Measurements from ENCODE around the gene SOX5. TPM values are rescaled to one million over a fixed set of nuclear protein-coding genes. Genes with fewer than 3 reads are reported as not detected.

SOX5 gene
- total and polyA plus RNA-seq, 7 donors: 0.23 to 16.3 (median 9.4) TPM

GRCh38 chr12:23587833-23588559 is 361.5 kb downstream of the SOX5 start:
- intact Hi-C loops (cut with DNase I): no loop called here
- no peaks in the 10 kb centered on the region for H3K36me3 ChIP-seq
- TF ChIP-seq POLR2A (IDR thresholded peaks at IDR 0.05) (no peak), EP300 (IDR thresholded peaks at IDR 0.05) (no peak), POLR2AphosphoS5 (IDR thresholded peaks at IDR 0.05) (no peak), CTCF (IDR thresholded peaks at IDR 0.05) (no peak)
- H3K9me3 ChIP-seq: no peaks in the 10 kb centered on the region
- H3K27me3 ChIP-seq: no peaks in the 10 kb centered on the region
- no peak for DNase-seq
- 77 to 80% methylated on average over 4 of the region's 4 CpGs for WGBS, 2 donors
- no peaks in the 10 kb centered on the region for H3K4me1 ChIP-seq
- no peak overlapping the region for H3K4me3 ChIP-seq
- no peak overlapping the region for H3K27ac ChIP-seq

- 81 to 85% methylated on average over 11 of the region's 11 CpGs for WGBS, 2 donors
- TF ChIP-seq EP300 (IDR thresholded peaks at IDR 0.05) (no peak), POLR2A (IDR thresholded peaks at IDR 0.05) (no peak), POLR2AphosphoS5 (IDR thresholded peaks at IDR 0.05) (no peak), CTCF (IDR thresholded peaks at IDR 0.05) (no peak)
- intact Hi-C loops (cut with DNase I): no loop called here
- Histone ChIP-seq H3K27ac (no peak overlapping the region), H3K9me3 (no peaks in the 10 kb centered on the region), H3K36me3 (no peaks in the 10 kb centered on the region), H3K4me1 (no peaks in the 10 kb centered on the region), H3K4me3 (no peak overlapping the region), H3K27me3 (no peaks in the 10 kb centered on the region)
- DNase-seq: no peak
Measured at GRCh38 chr12:23585782-23586163, 363.7 kb downstream of the SOX5 start.

- 92 to 96% methylated on average over 2 of the region's 2 CpGs for WGBS, 2 donors
- intact Hi-C loops (cut with DNase I): no loop called here
- no peak overlapping the region for H3K27ac ChIP-seq
Measured at GRCh38 chr12:23585156-23585781, 364.2 kb downstream of the SOX5 start.

GRCh38 chr12:23581913-23582312 is 367.6 kb downstream of the SOX5 start:
- no peaks in the 10 kb centered on the region for H3K9me3 ChIP-seq
- no peaks in the 10 kb centered on the region for H3K4me1 ChIP-seq
- no peak overlapping the region for H3K4me3 ChIP-seq
- no peaks in the 10 kb centered on the region for H3K27me3 ChIP-seq
- 92 to 97% methylated on average over 3 of the region's 3 CpGs for WGBS, 2 donors
- no peaks in the 10 kb centered on the region for H3K36me3 ChIP-seq
- no peak overlapping the region for H3K27ac ChIP-seq
- intact Hi-C loops (cut with DNase I): no loop called here
- DNase-seq: no peak
- no peak for TF ChIP-seq POLR2A (IDR thresholded peaks at IDR 0.05)
- TF ChIP-seq POLR2AphosphoS5 (IDR thresholded peaks at IDR 0.05): no peak
- no peak for TF ChIP-seq CTCF (IDR thresholded peaks at IDR 0.05)
- TF ChIP-seq EP300 (IDR thresholded peaks at IDR 0.05): no peak

More at GRCh38 chr12:23585156-23585781, 364.2 kb downstream of the SOX5 start:
- no peak for DNase-seq
- no peaks in the 10 kb centered on the region for H3K9me3 ChIP-seq
- no peaks in the 10 kb centered on the region for H3K4me1 ChIP-seq
- H3K36me3 ChIP-seq: no peaks in the 10 kb centered on the region
- TF ChIP-seq EP300 (IDR thresholded peaks at IDR 0.05): no peak
- no peak for TF ChIP-seq POLR2AphosphoS5 (IDR thresholded peaks at IDR 0.05)
- no peak for TF ChIP-seq POLR2A (IDR thresholded peaks at IDR 0.05)
- TF ChIP-seq CTCF (IDR thresholded peaks at IDR 0.05): no peak
- no peaks in the 10 kb centered on the region for H3K27me3 ChIP-seq
- no peak overlapping the region for H3K4me3 ChIP-seq

All from sigmoid colon (tissue), 7 donors.